Lung (tissue), 5 donors: ENCODE data around the gene PNPLA2. TPM values are rescaled to one million over a fixed set of nuclear protein-coding genes. Genes with fewer than 3 reads are reported as not detected.

ENCODE experiments used
- polyA plus RNA-seq, 2 donors: library from polyadenylated mRNA; stranded (reverse); fragments of 200-250 nt; gene quantifications; one replicate each; pipeline ENCODE4 v1.2.1, GENCODE V29; 2013
- small RNA-seq: library from RNA; depleted of rRNA; stranded (forward); fragments of <200 nt; gene quantifications from one replicate; pipeline ENCODE3, GENCODE V24; 2014; ENCODE audit warnings: low replicate concordance
- total RNA-seq, 2 donors: library from RNA; depleted of rRNA in 1 of 2; stranded (reverse); fragments of >200 nt in 1 of 2; gene quantifications; one replicate each; pipeline ENCODE4 v1.2.1, GENCODE V29; 2014 to 2021
- donor health status: Bipolar disorder and iron deficiency.
- donor health status: healthy.
- donor health status: DM: yes; HTN: yes; CAD: no.

The PNPLA2 gene
- total and polyA plus RNA-seq, 4 donors, result 65.1 to 160 (median 84.2) TPM

Small RNAs within 50 kb of the gene (small RNA-seq; reads per million reads assigned to genes)
- gene SNORA52, result not detected

Other genes with a start within 250 kb of the PNPLA2 start
- 10 to 100 TPM; 23.2 to 39.3 TPM for gene PHRF1, start 242.4 kb upstream of the PNPLA2 start, total RNA-seq
- gene PHRF1, start 242.4 kb upstream of the PNPLA2 start, polyA plus RNA-seq, result 10 to 100 TPM; 16.3 to 23.7 TPM
- 10 to 100 TPM; 24.7 to 43.5 TPM for gene IRF7, start 203.0 kb upstream of the PNPLA2 start, total RNA-seq
- 10 to 100 TPM; 62.1 to 68.3 TPM for gene IRF7, start 203.0 kb upstream of the PNPLA2 start, polyA plus RNA-seq
- gene CDHR5, start 194.0 kb upstream of the PNPLA2 start, total RNA-seq, result not detected
- under 1 TPM; 0.02 to 0.10 TPM for gene CDHR5, start 194.0 kb upstream of the PNPLA2 start, polyA plus RNA-seq
- not detected for gene SCT, start 191.7 kb upstream of the PNPLA2 start, total RNA-seq
- not detected for gene SCT, start 191.7 kb upstream of the PNPLA2 start, polyA plus RNA-seq
- gene DRD4, start 181.6 kb upstream of the PNPLA2 start, total RNA-seq, result 1 to 10 TPM in 1 of 2 donors, not detected in 1; 1.1 TPM
- under 1 TPM; 0.05 to 0.35 TPM for gene DRD4, start 181.6 kb upstream of the PNPLA2 start, polyA plus RNA-seq
- 10 to 100 TPM; 18.5 to 33.1 TPM for gene DEAF1, start 123.7 kb upstream of the PNPLA2 start, total RNA-seq
- 10 to 100 TPM; 20.0 to 24.7 TPM for gene DEAF1, start 123.7 kb upstream of the PNPLA2 start, polyA plus RNA-seq
- gene TMEM80, start 123.1 kb upstream of the PNPLA2 start, total RNA-seq, result 10 to 100 TPM; 10.3 to 23.2 TPM
- gene TMEM80, start 123.1 kb upstream of the PNPLA2 start, polyA plus RNA-seq, result 10 to 100 TPM; 13.8 to 28.1 TPM
- 100 to 1,000 TPM in 1 of 2 donors, 10 to 100 TPM in 1; 92.4 to 166 TPM for gene EPS8L2, start 112.7 kb upstream of the PNPLA2 start, total RNA-seq
- 100 to 1,000 TPM in 1 of 2 donors, 10 to 100 TPM in 1; 35.6 to 114 TPM for gene EPS8L2, start 112.7 kb upstream of the PNPLA2 start, polyA plus RNA-seq
- 100 to 1,000 TPM; 128 to 292 TPM for gene TALDO1, start 71.5 kb upstream of the PNPLA2 start, total RNA-seq
- 100 to 1,000 TPM; 186 to 311 TPM for gene TALDO1, start 71.5 kb upstream of the PNPLA2 start, polyA plus RNA-seq
- gene GATD1, start 41.4 kb upstream of the PNPLA2 start, total RNA-seq, result 10 to 100 TPM; 24.6 to 63.1 TPM
- gene GATD1, start 41.4 kb upstream of the PNPLA2 start, polyA plus RNA-seq, result 10 to 100 TPM; 22.1 to 53.6 TPM
- under 1 TPM in 1 of 2 donors, not detected in 1; 0.18 TPM for gene CEND1, start 28.8 kb upstream of the PNPLA2 start, total RNA-seq
- gene CEND1, start 28.8 kb upstream of the PNPLA2 start, polyA plus RNA-seq, result under 1 TPM; 0.10 to 0.14 TPM
- gene SLC25A22, start 20.6 kb upstream of the PNPLA2 start, total RNA-seq, result 10 to 100 TPM; 10.6 to 38.2 TPM
- 10 to 100 TPM; 18.6 to 36.4 TPM for gene SLC25A22, start 20.6 kb upstream of the PNPLA2 start, polyA plus RNA-seq
- gene PIDD1, start 13.7 kb upstream of the PNPLA2 start, total RNA-seq, result 10 to 100 TPM in 1 of 2 donors, 1 to 10 TPM in 1; 8.7 to 15.3 TPM
- gene PIDD1, start 13.7 kb upstream of the PNPLA2 start, polyA plus RNA-seq, result 10 to 100 TPM in 1 of 2 donors, 1 to 10 TPM in 1; 8.5 to 16.9 TPM
- 1,000 to 10,000 TPM in 1 of 2 donors, 100 to 1,000 TPM in 1; 441 to 1,892 TPM for gene RPLP2, start 8.9 kb upstream of the PNPLA2 start, total RNA-seq
- 1,000 to 10,000 TPM; 1,133 to 2,648 TPM for gene RPLP2, start 8.9 kb upstream of the PNPLA2 start, polyA plus RNA-seq
- 10 to 100 TPM; 17.9 to 45.1 TPM for gene CRACR2B, start 9.0 kb downstream of the PNPLA2 start, total RNA-seq
- 10 to 100 TPM; 19.1 to 44.4 TPM for gene CRACR2B, start 9.0 kb downstream of the PNPLA2 start, polyA plus RNA-seq
- gene CD151, start 14.0 kb downstream of the PNPLA2 start, total RNA-seq, result 100 to 1,000 TPM; 182 to 486 TPM
- 100 to 1,000 TPM; 313 to 556 TPM for gene CD151, start 14.0 kb downstream of the PNPLA2 start, polyA plus RNA-seq
- gene POLR2L, start 23.6 kb downstream of the PNPLA2 start, total RNA-seq, result 100 to 1,000 TPM; 144 to 155 TPM
- 100 to 1,000 TPM; 179 to 183 TPM for gene POLR2L, start 23.6 kb downstream of the PNPLA2 start, polyA plus RNA-seq
- gene TSPAN4, start 23.9 kb downstream of the PNPLA2 start, total RNA-seq, result 100 to 1,000 TPM in 1 of 2 donors, 10 to 100 TPM in 1; 68.3 to 135 TPM
- 100 to 1,000 TPM; 133 to 197 TPM for gene TSPAN4, start 23.9 kb downstream of the PNPLA2 start, polyA plus RNA-seq
- 10 to 100 TPM; 41.7 to 92.2 TPM for gene CHID1, start 91.9 kb downstream of the PNPLA2 start, total RNA-seq
- gene CHID1, start 91.9 kb downstream of the PNPLA2 start, polyA plus RNA-seq, result 10 to 100 TPM; 42.4 to 55.2 TPM
- gene AP2A2, start 107.0 kb downstream of the PNPLA2 start, total RNA-seq, result 10 to 100 TPM; 60.0 to 93.2 TPM
- 10 to 100 TPM; 33.8 to 48.8 TPM for gene AP2A2, start 107.0 kb downstream of the PNPLA2 start, polyA plus RNA-seq
- under 1 TPM in 1 of 2 donors, not detected in 1; 0.92 TPM for gene MUC6, start 217.8 kb downstream of the PNPLA2 start, total RNA-seq
- gene MUC6, start 217.8 kb downstream of the PNPLA2 start, polyA plus RNA-seq, result under 1 TPM; 0.01 to 0.06 TPM